Measurements from ENCODE around the gene DDR2. TPM values are rescaled to one million over a fixed set of nuclear protein-coding genes. Genes with fewer than 3 reads are reported as not detected.

Gene DDR2
- total RNA-seq, 1 donor from 2014 or later, result 0.44 TPM

DNA sequence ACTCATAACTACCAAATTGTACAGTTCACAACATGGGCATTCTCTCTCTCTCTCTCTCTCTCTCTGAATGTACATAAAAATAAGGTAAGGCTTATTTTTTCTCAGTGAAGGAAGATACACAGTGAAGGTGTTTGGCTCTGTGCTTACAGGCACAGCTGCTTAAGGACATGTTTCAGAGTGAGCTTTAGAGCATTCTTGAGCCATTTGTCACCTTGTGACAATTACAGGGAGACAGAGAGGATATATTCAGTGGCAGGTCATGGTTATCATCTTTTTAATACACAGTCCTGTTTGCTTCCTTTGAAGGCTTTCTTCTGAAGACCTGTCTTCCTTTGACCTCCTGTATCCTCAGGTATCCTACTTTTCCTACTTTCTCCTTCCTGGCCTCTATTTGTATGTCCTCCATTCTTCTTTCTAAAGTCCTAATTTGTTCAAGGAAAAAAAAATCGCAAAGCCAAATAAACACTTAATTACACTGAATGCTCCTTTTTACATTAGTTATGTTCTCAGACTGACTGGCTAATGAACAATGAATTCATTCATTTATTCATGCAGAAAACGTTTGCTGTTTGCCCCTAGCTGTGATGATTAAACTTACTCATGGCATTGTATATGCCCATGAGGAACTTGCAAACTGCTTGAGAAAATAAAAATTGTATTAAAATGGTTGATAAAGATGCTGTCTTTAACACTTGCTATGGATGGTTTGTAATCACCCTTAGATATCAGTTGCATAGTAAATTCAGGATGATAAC is 191.7 kb downstream of the DDR2 start:
- intact Hi-C loops (cut with micrococcal nuclease), result no loop called here

DNA sequence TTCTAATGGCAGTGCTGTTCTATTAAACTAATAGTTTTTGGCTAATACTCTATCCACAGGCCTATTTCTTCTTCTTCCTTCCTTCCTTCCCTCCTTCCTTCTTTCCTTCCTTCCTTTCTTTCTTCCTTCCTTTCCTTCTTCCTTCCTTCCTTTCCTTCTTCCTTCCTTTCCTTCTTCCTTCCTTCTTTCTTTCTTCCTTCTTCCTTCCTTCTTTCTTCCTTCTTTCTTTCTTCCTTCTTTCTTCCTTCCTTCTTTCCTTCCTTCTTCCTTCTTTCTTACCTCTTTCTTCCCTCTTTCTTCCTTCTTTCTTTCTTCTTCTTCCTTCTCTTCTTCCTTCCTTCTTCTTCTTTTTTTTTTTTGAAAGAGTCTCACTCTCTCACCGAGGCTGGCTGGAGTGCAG is 197.0 kb downstream of the DDR2 start:
- intact Hi-C loops (cut with micrococcal nuclease), result no loop called here

DNA sequence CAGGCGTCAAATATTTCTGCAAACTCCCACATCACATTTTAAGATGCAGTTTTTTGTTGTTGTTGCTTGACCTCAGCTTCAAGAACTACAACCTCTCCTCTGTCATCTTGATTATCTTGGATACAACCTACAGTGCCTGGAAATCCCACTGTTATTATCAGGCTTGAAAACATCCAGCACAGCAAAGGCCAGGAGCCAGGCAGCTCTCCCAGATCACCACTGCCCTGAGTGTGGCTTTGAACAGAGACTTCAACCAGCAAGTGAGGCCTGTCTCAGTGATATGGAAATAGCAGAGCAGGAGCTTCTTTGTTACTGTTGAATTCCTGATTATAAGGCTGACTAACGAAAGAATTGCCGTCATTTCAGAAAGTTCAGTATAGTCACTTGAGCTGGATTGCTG is 200.2 kb downstream of the DDR2 start:
- intact Hi-C loops (cut with micrococcal nuclease), result no loop called here

DNA sequence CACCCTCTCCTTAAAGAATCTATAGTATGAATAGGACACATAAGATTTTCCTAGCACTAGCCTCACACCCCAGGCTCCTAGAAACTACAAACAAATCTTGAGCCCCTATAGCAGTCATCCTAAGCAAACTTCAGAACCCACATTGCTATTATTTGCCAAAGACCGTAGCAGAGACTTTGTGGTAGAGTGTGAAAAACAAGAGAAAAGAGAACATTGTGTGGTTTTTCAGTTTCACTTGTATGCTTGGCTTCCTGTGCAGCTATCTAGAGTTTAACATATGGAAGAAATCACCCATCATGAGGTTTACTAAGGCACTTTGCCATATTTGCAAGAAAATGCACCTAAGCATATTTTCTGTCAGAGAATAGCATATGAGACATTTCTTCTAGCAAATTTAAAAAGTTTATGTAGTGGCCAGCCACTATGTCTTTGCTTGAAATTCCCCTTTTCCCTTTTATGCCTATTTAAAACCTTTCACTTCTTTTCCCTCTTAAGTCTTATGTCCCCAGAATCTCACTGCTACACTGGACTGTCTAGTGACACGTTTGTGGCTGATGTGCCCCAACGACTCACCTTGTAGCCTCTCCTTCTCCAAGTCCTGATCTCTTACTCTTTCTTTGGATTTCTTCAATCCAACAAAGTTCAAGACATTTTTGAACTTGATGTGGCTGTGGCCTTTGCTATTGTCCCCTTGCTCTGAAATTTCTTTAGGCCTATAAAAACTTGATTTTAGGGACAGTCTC is 203.1 kb downstream of the DDR2 start:
- intact Hi-C loops (cut with micrococcal nuclease), result no loop called here

Other genes starting within 250 kb of the DDR2 start
- not detected in 2 replicates for gene SH2D1B, start 220.3 kb upstream of the DDR2 start, total RNA-seq
- gene UHMK1, start 134.6 kb upstream of the DDR2 start, total RNA-seq, result 70.4 and 71.9 TPM in 2 replicates
- gene UAP1, start 70.7 kb upstream of the DDR2 start, total RNA-seq, result 17.8 and 18.0 TPM in 2 replicates
- gene HSD17B7, start 158.2 kb downstream of the DDR2 start, total RNA-seq, result 16.0 and 18.7 TPM in 2 replicates
- not detected in 2 replicates for gene CCDC190, start 228.7 kb downstream of the DDR2 start, total RNA-seq